Fibroblast of mammary gland (primary cell): Measurements from ENCODE around the gene EME2.

Experiments used
- DNase-seq: peaks from one replicate; pipeline ENCODE4 v3.0.0-alpha.2; 2010; ENCODE audit warnings: low read depth
- H3K4me3 ChIP-seq: 2 replicates; pipeline ENCODE4 v1.5.1; 2011; ENCODE audit warnings: low read depth, mild to moderate bottlenecking, low read length, moderate library complexity; ENCODE audit not compliant: control insufficient read depth
- CTCF ChIP-seq: conservative IDR thresholded peaks from 2 replicates; pipeline ENCODE4 v1.5.1; 2011; ENCODE audit warnings: low read depth, low read length, inconsistent platforms; ENCODE audit not compliant: control insufficient read depth, insufficient read depth

EME2 gene

GRCh38 chr16:1810536-1810935 is 37.9 kb downstream of the EME2 start:
- H3K4me3 ChIP-seq, result no peak overlapping the region
- TF ChIP-seq CTCF, result no peak
- no peak for DNase-seq

GRCh38 chr16:1812732-1813163 is 40.1 kb downstream of the EME2 start:
- peak overlapping the region; percentile 1 for H3K4me3 ChIP-seq
- TF ChIP-seq CTCF, result peak; percentile 51
- DNase-seq, result peak; percentile 73

DNA sequence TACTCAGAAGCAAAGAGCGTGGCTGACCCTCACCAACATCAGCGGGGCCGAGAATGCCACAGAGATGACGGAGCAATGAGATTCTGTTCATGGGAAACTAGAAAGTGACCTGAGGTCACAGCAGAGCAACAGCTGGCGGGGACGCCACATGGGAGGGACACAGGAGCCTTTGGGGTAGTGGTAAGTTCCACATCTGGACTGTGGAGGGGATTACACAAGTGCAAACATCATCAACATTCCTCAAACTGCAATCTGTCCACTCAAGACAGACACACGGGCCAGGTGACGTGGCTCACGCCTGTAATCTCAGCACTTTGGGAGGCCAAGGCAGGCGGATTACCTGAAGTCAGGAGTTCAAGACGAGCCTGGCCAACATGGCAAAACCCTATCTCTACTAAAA is 42.9 kb downstream of the EME2 start:
- no peak for DNase-seq
- no peak overlapping the region for H3K4me3 ChIP-seq
- TF ChIP-seq CTCF, result no peak

- TF ChIP-seq CTCF, result no peak
- no peak overlapping the region for H3K4me3 ChIP-seq
- DNase-seq, result no peak
These were observed 44.0 kb downstream of the EME2 start for GRCh38 chr16:1816396-1817275.

GRCh38 chr16:1817276-1817589 is 44.6 kb downstream of the EME2 start:
- TF ChIP-seq CTCF, result no peak
- no peak overlapping the region for H3K4me3 ChIP-seq
- DNase-seq, result no peak

DNA sequence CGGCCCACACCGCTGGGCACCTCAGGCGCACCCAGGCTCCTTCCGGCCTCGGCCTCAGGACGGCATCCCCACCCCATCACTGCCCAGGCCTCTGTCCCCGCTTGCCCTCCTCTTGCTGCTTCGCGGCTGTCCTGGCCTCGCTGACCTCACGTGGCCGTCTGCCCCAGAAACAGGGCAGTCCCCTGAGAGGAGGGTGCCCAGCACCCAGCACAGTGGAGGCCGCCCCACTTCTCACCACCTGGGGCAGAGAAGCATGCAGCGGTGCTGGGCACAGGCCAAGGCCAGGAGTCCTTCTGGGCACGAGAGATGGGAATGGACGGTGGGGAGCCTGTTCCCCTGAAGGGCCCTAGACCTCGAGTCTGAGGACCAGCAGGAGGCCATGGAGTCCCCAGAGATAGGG is 45.1 kb downstream of the EME2 start:
- TF ChIP-seq CTCF, result no peak
- H3K4me3 ChIP-seq, result no peak overlapping the region
- DNase-seq, result no peak
